GM12873 (cell line): ENCODE results near the gene MS4A2.

Experiments
- TF ChIP-seq, protein P1 (sequence below): IDR thresholded peaks from 2 replicates; pipeline ENCODE4 v1.5.1; 2012; ENCODE audit warnings: low read depth, mild to moderate bottlenecking, moderate library complexity, low read length, control low read depth; ENCODE audit not compliant: insufficient read depth; ENCODE audit errors: missing control alignments

Gene MS4A2

DNA sequence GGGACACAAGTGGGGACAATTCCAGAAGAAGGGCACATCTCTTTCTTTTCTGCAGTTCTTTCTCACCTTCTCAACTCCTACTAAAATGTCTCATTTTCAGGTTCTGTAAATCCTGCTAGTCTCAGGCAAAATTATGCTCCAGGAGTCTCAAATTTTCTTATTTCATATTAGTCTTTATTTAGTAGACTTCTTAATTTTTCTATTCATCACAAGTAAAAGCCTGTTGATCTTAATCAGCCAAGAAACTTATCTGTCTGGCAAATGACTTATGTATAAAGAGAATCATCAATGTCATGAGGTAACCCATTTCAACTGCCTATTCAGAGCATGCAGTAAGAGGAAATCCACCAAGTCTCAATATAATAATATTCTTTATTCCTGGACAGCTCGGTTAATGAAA is at the start of gene MS4A2:
Gene MS4A2 (plus strand): TSS at position 301 of the 400 bp plus-strand sequence. CDS start 102 bp downstream, outside the sequence.
- TF ChIP-seq, protein P1, sequence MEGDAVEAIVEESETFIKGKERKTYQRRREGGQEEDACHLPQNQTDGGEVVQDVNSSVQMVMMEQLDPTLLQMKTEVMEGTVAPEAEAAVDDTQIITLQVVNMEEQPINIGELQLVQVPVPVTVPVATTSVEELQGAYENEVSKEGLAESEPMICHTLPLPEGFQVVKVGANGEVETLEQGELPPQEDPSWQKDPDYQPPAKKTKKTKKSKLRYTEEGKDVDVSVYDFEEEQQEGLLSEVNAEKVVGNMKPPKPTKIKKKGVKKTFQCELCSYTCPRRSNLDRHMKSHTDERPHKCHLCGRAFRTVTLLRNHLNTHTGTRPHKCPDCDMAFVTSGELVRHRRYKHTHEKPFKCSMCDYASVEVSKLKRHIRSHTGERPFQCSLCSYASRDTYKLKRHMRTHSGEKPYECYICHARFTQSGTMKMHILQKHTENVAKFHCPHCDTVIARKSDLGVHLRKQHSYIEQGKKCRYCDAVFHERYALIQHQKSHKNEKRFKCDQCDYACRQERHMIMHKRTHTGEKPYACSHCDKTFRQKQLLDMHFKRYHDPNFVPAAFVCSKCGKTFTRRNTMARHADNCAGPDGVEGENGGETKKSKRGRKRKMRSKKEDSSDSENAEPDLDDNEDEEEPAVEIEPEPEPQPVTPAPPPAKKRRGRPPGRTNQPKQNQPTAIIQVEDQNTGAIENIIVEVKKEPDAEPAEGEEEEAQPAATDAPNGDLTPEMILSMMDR: no peak

DNA sequence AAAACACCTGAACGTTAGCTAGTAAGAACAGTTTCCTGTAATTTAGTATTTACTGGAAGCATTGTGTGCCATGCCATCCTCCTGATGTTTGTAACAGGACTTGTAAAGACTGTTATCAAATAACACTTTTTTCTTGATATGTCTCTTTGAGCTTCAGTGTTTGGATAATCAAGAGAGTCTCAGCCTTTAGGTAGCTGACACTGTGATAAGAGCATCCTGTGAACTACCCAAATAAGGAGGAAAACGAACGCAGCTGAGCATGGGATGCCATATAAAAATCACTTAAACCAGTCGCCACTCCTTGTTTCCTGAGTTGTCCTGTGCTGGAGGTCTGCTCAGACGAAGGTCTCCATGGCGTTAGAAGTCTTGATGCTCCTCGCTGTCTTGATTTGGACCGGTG is 48.4 kb upstream of the MS4A2 start, which contains the start of gene OOSP2:
Gene OOSP2 (plus strand): TSS at position 301 of the 400 bp plus-strand sequence. CDS start 51 bp downstream, at position 352.
- TF ChIP-seq, protein P1: no peak

DNA sequence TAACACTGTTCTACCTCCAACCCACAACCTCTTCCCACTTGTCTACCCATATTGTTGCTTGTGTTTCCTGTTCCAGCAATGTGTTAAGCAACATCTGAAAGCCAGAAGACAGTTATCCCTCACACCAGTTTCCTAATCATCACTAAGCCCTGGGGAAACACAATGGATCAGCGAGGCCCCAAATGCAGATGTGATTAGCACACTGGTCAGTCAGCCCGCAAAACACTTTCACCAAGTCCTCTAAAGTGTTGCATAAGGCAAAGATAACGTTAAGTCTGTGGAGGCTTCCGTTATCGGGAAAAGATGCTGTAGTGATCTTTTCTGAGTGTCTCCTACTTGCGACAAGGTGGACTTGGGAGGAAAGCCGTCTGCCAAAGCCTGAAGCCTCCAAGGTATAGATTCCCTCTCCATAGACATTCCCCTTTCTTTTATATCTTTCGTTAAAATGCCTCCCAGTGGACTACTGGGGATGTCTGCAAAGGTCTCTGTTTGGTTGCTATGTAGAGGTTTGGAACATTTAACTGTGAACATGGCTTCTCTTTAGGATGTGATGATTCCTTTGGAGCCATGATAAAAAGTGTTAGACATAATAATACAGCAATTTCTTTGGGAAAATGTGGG is 32.0 kb upstream of the MS4A2 start, which contains the start of gene MS4A3:
Gene MS4A3 (plus strand): TSS at position 317 of the 621 bp plus-strand sequence. CDS start 4,496 bp downstream, outside the sequence.
- TF ChIP-seq, protein P1: no peak

DNA sequence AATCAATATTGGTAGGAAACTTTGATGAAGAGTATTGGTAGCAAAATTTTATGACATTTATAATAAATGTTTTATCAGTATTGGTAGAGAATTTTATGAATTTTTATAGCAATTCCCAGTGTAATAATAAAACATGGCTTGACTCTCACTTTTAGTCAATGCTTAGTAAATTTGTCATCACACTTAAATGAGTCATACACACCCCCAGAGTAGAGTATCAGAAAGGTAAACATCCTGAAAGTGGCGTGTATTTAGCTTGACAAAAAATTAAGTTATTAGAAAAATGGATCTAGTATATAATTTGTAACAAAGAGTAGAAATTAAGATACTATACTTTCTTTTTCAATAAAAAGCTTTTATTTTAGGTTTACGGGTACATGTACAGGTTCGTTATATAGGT is 29.4 kb upstream of the MS4A2 start:
- TF ChIP-seq, protein P1: no peak

DNA sequence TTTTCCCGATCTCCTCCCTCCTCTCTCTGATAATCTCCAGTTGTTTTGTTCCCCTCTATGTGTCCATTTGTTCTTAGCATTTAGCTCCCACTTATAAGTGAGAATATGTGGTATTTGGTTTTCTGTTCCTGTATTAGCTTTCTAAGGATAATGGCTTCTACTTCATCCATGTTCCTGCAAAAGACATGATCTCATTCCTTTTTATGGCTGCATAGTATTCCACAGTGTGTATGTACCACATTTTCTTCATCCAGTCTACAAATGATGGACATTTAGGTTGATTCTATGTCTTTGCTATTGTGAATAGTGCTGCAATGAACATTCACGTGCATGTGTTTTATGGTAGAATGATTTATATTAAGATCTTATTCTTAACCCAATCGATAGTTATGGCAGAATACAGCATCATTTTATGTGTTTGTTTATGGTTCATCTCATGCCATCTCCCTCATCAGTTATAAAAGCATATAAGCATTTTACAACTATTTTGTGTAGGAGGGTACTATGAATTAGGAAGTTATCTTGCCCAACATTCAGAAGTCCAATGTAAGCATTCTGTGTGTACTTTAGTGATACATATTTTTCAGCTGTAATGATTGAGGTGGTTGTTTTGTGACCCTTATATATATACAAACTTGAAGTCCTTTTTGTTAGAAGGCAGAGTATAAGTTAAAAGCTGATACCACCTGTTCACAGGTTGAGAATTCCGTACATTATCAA is 28.8 kb upstream of the MS4A2 start:
- TF ChIP-seq, protein P1: no peak

DNA sequence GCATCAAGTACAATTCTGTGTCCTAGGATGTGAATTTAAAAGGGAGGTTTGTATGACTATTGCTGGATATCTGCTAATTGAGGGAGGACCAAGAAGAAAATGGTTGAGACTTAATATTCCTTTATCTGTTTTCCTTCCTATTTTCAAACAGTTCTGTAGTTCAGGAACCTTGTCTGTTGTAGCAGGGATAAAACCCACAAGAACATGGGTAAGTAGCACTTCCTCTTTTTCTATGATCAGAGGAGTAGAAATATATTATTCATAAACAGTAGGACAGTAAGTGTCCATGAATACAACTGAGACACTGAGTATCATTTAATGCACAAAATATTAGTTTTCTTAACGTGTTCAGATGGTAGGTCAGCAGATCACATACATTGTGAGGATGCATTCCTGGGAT is 24.4 kb upstream of the MS4A2 start:
- TF ChIP-seq, protein P1: no peak

DNA sequence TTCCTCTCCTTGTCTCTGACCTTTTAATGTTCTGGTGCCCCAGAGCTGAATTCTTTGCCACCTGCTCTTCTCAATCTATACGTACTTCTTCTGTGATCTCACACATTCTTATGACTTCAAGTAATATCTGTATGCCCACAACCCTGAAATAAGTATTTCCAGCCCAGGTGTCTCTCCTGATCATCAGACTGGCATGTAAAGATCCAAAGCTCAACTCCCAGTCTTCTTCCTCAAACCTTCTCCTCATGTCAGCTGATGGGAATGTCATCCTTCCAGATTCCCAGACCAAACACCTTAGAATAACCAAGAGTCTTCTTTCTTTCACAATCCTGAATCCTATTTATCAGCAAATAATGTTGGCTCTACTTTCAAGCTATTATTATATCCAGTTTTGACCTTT is 22.7 kb upstream of the MS4A2 start:
- TF ChIP-seq, protein P1: no peak
